ENCODE data around the gene FADS3.

FADS3 gene

GRCh38 chr11:61861634-61862033 lies 29.7 kb downstream of the FADS3 start:
- no peaks in the 10 kb centered on the region for H3F3A ChIP-seq (ENCODE audit: insufficient read depth, low read length)
- no peaks in the 10 kb centered on the region for H3K9me2 ChIP-seq (ENCODE audit: low read depth, low read length)
- H3K4me3 ChIP-seq (ENCODE audit: low read depth, low read length, poor library complexity, severe bottlenecking), result no peak overlapping the region
- H3K27me3 ChIP-seq (ENCODE audit: insufficient read depth, low read length), result no peaks in the 10 kb centered on the region; the same call in 1 of the 2 replicates
- H3K9me3 ChIP-seq (ENCODE audit: low read length), result no peaks in the 10 kb centered on the region
- H4K20me1 ChIP-seq (ENCODE audit: insufficient read depth, low read length), result no peaks in the 10 kb centered on the region
- no peak overlapping the region for H3K4me2 ChIP-seq (ENCODE audit: low read length)
- no peak overlapping the region for H3K9ac ChIP-seq (ENCODE audit: low read length)
- TF ChIP-seq, protein P1, sequence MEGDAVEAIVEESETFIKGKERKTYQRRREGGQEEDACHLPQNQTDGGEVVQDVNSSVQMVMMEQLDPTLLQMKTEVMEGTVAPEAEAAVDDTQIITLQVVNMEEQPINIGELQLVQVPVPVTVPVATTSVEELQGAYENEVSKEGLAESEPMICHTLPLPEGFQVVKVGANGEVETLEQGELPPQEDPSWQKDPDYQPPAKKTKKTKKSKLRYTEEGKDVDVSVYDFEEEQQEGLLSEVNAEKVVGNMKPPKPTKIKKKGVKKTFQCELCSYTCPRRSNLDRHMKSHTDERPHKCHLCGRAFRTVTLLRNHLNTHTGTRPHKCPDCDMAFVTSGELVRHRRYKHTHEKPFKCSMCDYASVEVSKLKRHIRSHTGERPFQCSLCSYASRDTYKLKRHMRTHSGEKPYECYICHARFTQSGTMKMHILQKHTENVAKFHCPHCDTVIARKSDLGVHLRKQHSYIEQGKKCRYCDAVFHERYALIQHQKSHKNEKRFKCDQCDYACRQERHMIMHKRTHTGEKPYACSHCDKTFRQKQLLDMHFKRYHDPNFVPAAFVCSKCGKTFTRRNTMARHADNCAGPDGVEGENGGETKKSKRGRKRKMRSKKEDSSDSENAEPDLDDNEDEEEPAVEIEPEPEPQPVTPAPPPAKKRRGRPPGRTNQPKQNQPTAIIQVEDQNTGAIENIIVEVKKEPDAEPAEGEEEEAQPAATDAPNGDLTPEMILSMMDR (IDR thresholded peaks at IDR 0.05; ENCODE audit: low read length), result no peak
- TF ChIP-seq EZH2 (IDR thresholded peaks at IDR 0.05; ENCODE audit: borderline replicate concordance, low read length), result no peak
- no peaks in the 10 kb centered on the region for H3K4me1 ChIP-seq (ENCODE audit: insufficient read depth, low read length, severe bottlenecking)
- no peaks in the 10 kb centered on the region for H3K79me2 ChIP-seq (ENCODE audit: insufficient read depth, low read length)
- peaks cover 67% of the 10 kb centered on the region for H3K36me3 ChIP-seq (ENCODE audit: insufficient read depth, low read length)
- no peak overlapping the region for H3K27ac ChIP-seq (ENCODE audit: low read depth, low read length, poor library complexity, severe bottlenecking)
- no peak overlapping the region for H2AFZ ChIP-seq (ENCODE audit: low read length)

- no peaks in the 10 kb centered on the region for H4K20me1 ChIP-seq (ENCODE audit: insufficient read depth, low read length)
- H3K36me3 ChIP-seq (ENCODE audit: insufficient read depth, low read length), result peaks cover 67% of the 10 kb centered on the region
Measured at GRCh38 chr11:61860054-61860903, 31.1 kb downstream of the FADS3 start.

DNA sequence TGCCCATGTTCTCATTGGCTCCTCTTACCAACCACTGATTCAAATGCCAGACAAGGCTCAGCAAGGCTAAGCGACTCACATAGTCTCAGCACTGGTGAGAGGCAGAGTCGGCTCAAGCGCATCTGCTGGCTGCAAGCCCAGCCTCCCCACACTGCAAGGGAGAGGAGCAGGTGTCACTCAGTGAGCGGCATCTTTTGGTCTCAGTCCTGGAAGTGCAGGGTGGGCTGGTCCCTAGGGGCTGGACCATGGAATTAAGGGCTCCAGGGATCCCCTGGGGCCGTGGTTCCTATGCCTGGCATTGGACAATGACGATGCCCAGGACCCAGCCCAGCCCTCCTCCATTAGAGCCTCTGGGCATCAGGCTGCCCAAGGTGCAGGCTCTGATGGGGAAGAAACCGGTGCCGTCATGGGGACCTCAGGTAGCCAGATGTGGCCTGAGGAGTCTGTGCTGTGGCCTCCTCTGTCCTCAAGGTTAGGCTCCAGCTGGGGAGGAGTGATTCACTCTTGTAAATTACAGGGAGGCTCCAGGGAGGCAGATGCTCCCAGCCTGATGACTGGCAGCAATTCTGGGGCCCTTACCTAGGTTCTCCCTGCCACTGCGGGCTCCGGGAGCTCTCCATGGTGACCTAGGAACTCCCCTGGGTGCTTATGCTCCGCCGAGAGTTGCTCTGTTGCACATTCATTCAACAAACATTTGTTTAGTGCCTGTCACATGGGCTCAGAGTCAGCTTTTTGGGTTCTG lies 35.2 kb downstream of the FADS3 start:
- H3K27me3 ChIP-seq (ENCODE audit: insufficient read depth, low read length), result no peaks in the 10 kb centered on the region
- no peak overlapping the region for H3K4me3 ChIP-seq (ENCODE audit: low read depth, low read length, poor library complexity, severe bottlenecking)
- H3K79me2 ChIP-seq (ENCODE audit: insufficient read depth, low read length), result no peaks in the 10 kb centered on the region
- no peak overlapping the region for H3K4me2 ChIP-seq (ENCODE audit: low read length)
- no peaks in the 10 kb centered on the region for H3K9me2 ChIP-seq (ENCODE audit: low read depth, low read length)
- H3K27ac ChIP-seq (ENCODE audit: low read depth, low read length, poor library complexity, severe bottlenecking), result no peak overlapping the region
- H3K4me1 ChIP-seq (ENCODE audit: insufficient read depth, low read length, severe bottlenecking), result no peaks in the 10 kb centered on the region
- H3K9me3 ChIP-seq (ENCODE audit: low read length), result no peaks in the 10 kb centered on the region
- H4K20me1 ChIP-seq (ENCODE audit: insufficient read depth, low read length), result no peaks in the 10 kb centered on the region
- H2AFZ ChIP-seq (ENCODE audit: low read length), result no peak overlapping the region
- H3F3A ChIP-seq (ENCODE audit: insufficient read depth, low read length), result no peaks in the 10 kb centered on the region
- no peak overlapping the region for H3K9ac ChIP-seq (ENCODE audit: low read length)
- peaks cover 79% of the 10 kb centered on the region for H3K36me3 ChIP-seq (ENCODE audit: insufficient read depth, low read length)
- no peak for TF ChIP-seq EZH2 (IDR thresholded peaks at IDR 0.05; ENCODE audit: borderline replicate concordance, low read length)
- TF ChIP-seq, protein P1 (IDR thresholded peaks at IDR 0.05; ENCODE audit: low read length), result no peak

More at GRCh38 chr11:61860054-61860903, 31.1 kb downstream of the FADS3 start:
- no peaks in the 10 kb centered on the region for H3K9me2 ChIP-seq (ENCODE audit: low read depth, low read length)
- no peaks in the 10 kb centered on the region for H3K9me3 ChIP-seq (ENCODE audit: low read length)
- H3K4me3 ChIP-seq (ENCODE audit: low read depth, low read length, poor library complexity, severe bottlenecking), result no peak overlapping the region
- H3K27ac ChIP-seq (ENCODE audit: low read depth, low read length, poor library complexity, severe bottlenecking), result no peak overlapping the region
- H3F3A ChIP-seq (ENCODE audit: insufficient read depth, low read length), result no peaks in the 10 kb centered on the region
- no peak overlapping the region for H3K4me2 ChIP-seq (ENCODE audit: low read length)
- no peaks in the 10 kb centered on the region for H3K4me1 ChIP-seq (ENCODE audit: insufficient read depth, low read length, severe bottlenecking)
- no peak overlapping the region for H2AFZ ChIP-seq (ENCODE audit: low read length)
- H3K9ac ChIP-seq (ENCODE audit: low read length), result no peak overlapping the region
- no peak for TF ChIP-seq EZH2 (IDR thresholded peaks at IDR 0.05; ENCODE audit: borderline replicate concordance, low read length)
- TF ChIP-seq, protein P1 (IDR thresholded peaks at IDR 0.05; ENCODE audit: low read length), result no peak
- H3K27me3 ChIP-seq (ENCODE audit: insufficient read depth, low read length), result no peaks in the 10 kb centered on the region
- H3K79me2 ChIP-seq (ENCODE audit: insufficient read depth, low read length), result no peaks in the 10 kb centered on the region
